Activated B cell treated with CpG ODN at 0.5 μM for 24 hours (primary cell): ENCODE measurements around the gene TGFB2. TPM values are rescaled to one million over a fixed set of nuclear protein-coding genes. Genes with fewer than 3 reads are reported as not detected.

Experiments used
- ATAC-seq: fragments of 200-7000 bp; cut with Tn5 transposase; one replicate; pipeline ENCODE4 v1.10.0; 2021; ENCODE audit warnings: low read depth, mild to moderate bottlenecking, moderate library complexity
- CTCF ChIA-PET: fragments of 350-600 bp; sonication (Branson Sonifier 250); formaldehyde crosslinking; loops from one replicate; lab custom pipeline; 2021; ENCODE audit warnings: antibody characterized with exemption; lab: Charles Lee
- POLR2A ChIA-PET: fragments of 350-600 bp; sonication (Branson Sonifier 250); formaldehyde crosslinking; loops from one replicate; lab custom pipeline; 2021; ENCODE audit warnings: antibody characterized with exemption; lab: Charles Lee
- DNase-seq: peaks from one replicate; pipeline ENCODE4 v3.0.0; 2022
- H3K27ac Mint-ChIP-seq: one replicate; pipeline ENCODE4 v1.8.0; 2020; ENCODE audit warnings: mixed read lengths
- H3K27me3 Mint-ChIP-seq: one replicate; pipeline ENCODE4 v1.8.0; 2021; ENCODE audit warnings: mixed read lengths
- H3K36me3 Mint-ChIP-seq: one replicate; pipeline ENCODE4 v1.8.0; 2021; ENCODE audit warnings: low read depth, mixed read lengths
- H3K4me1 Mint-ChIP-seq: one replicate; pipeline ENCODE4 v1.8.0; 2021; ENCODE audit warnings: mixed read lengths
- H3K4me3 Mint-ChIP-seq: one replicate; pipeline ENCODE4 v1.8.0; 2020; ENCODE audit warnings: mild to moderate bottlenecking, mixed read lengths
- H3K9me3 Mint-ChIP-seq: one replicate; pipeline ENCODE4 v1.8.0; 2020; ENCODE audit warnings: mixed read lengths
- CTCF ChIP-seq: fragments of 200-600 bp; IDR thresholded peaks from one replicate; pipeline ENCODE4 v1.8.0; 2022; ENCODE audit warnings: antibody characterized with exemption, mild to moderate bottlenecking
- intact Hi-C: fragments of 100-400 bp; cut with micrococcal nuclease; formaldehyde crosslinking; loops from one replicate; pipeline ENCODE4 v1.15.1; 2024
- total RNA-seq: library from RNA; stranded (reverse); gene quantifications from 2 replicates; pipeline ENCODE4 v1.2.3, GENCODE V29; 2022

Gene TGFB2
- total RNA-seq, 1 donor from 2014 or later: 1.6 TPM

GRCh38 chr1:218348628-218349071 is 3.5 kb downstream of the TGFB2 start:
- H3K4me3 Mint-ChIP-seq: no peak overlapping the region
- POLR2A ChIA-PET: interaction anchor here (1.0 to 1.9 kb wide), 2 partner anchors 825 to 826 kb away, joined by 3 to 5 read pairs; no protein-coding TSS in a partner anchor
- CTCF ChIA-PET: interaction anchor here (1.0 kb wide), 1 partner anchor 10 kb away, joined by 4 read pairs; no protein-coding TSS in a partner anchor
- no peaks in the 10 kb centered on the region for H3K27me3 Mint-ChIP-seq
- H3K27ac Mint-ChIP-seq: peak overlapping the region; percentile 28
- peaks cover 56% of the 10 kb centered on the region for H3K4me1 Mint-ChIP-seq
- H3K9me3 Mint-ChIP-seq: no peaks in the 10 kb centered on the region
- ATAC-seq: no peak
- DNase-seq: no peak
- peaks cover 2% of the 10 kb centered on the region for H3K36me3 Mint-ChIP-seq
- no peak for TF ChIP-seq CTCF
- intact Hi-C loops: loop anchor here (5.0 kb wide), 3 partner anchors 164 to 1464 kb away; partner anchors contain the start of genes GPATCH2 and SPATA17

DNA sequence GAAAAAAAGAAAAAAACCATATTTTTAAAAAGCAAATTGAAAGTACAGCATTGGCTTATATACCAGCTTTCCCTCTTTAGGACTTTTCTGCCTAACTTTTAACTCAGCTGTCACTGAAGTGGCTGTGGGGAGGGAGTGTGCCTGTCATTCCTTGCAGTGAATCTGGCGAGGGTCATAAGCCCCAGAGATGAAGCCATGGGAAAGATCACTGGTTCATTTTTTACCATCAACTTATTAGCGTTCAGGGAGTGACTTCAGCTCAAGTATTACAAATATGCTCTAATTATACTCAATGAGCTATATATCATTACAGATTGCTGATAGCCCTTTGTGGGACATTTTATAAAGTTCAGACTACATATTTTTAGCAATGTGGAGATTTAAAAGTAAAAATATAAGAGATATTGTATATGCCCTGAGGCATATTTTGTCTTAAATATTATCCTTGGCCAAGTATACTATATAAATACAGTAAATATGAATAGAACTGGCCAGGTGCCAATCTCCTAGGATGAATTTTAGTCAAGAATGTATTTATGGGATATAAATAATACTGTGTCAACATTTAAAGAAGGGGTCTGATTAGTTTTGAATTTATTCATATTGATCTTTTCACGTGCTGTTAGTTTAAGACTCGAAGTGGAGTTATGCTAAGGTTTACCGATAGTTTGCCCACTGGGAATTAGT is 4.4 kb downstream of the TGFB2 start:
- Mint-ChIP-seq H3K4me1 (peaks cover 58% of the 10 kb centered on the region), H3K27ac (peak overlapping the region; percentile 67), H3K36me3 (peaks cover 2% of the 10 kb centered on the region), H3K4me3 (peak overlapping the region; percentile 53), H3K9me3 (no peaks in the 10 kb centered on the region), H3K27me3 (no peaks in the 10 kb centered on the region)
- POLR2A ChIA-PET: interaction anchor here (1.0 to 1.9 kb wide), 2 partner anchors 824 to 825 kb away, joined by 3 to 5 read pairs; no protein-coding TSS in a partner anchor
- ATAC-seq: no peak
- intact Hi-C loops: loop anchor here (2.0 to 5.0 kb wide), 5 partner anchors 123 to 1463 kb away; partner anchors contain the start of genes GPATCH2 and SPATA17
- CTCF ChIA-PET: interaction anchor here (1.0 kb wide), 1 partner anchor 11 kb away, joined by 4 read pairs; no protein-coding TSS in a partner anchor
- TF ChIP-seq CTCF: no peak
- DNase-seq: no peak

- no peaks in the 10 kb centered on the region for H3K27me3 Mint-ChIP-seq
- H3K9me3 Mint-ChIP-seq: no peaks in the 10 kb centered on the region
- ChIA-PET CTCF (no interaction called here), POLR2A (no interaction called here)
- H3K36me3 Mint-ChIP-seq: peaks cover 2% of the 10 kb centered on the region
- peak overlapping the region; percentile 67 for H3K27ac Mint-ChIP-seq
- no peak for TF ChIP-seq CTCF
- ATAC-seq (no peak), DNase-seq (no peak)
- H3K4me1 Mint-ChIP-seq: peaks cover 58% of the 10 kb centered on the region
- peak overlapping the region; percentile 53 for H3K4me3 Mint-ChIP-seq
- intact Hi-C loops: loop anchor here (2.0 kb wide), 2 partner anchors 123 to 839 kb away; no protein-coding TSS in a partner anchor
Observed at GRCh38 chr1:218350035-218350525, 4.9 kb downstream of the TGFB2 start.

DNA sequence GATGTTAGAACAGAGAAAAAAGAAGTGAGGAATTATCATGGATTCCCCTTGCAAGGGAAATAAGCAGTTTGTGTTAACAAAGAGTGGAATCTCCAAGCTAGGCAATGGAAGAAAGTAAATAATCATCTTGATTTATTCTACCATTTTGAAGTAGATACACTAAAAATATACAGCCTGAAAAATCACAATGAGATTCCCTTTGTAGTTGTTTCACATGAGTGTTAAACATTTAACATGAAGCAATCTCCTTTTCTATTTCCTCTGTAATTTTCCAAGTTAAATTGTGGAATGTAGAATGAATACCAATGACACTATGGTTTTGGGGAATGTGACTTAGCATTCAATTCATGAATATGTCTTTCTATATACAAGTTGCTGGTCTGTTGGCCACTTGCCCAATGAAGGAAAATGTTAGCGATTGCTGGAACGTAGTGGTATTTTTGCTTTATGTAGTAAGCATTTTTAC is 5.7 kb downstream of the TGFB2 start:
- DNase-seq (no peak), ATAC-seq (no peak)
- intact Hi-C loops: loop anchor here (1.0 to 2.0 kb wide), 4 partner anchors 12 to 838 kb away; no protein-coding TSS in a partner anchor
- ChIA-PET CTCF (interaction anchor here (2.1 kb wide), 1 partner anchor 21 kb away, joined by 4 read pairs; no protein-coding TSS in a partner anchor), POLR2A (interaction anchor here (0.5 to 0.6 kb wide), 2 partner anchors 74 to 894 kb away, joined by 4 to 12 read pairs; no protein-coding TSS in a partner anchor)
- Mint-ChIP-seq H3K9me3 (no peaks in the 10 kb centered on the region), H3K4me1 (peaks cover 58% of the 10 kb centered on the region), H3K36me3 (peaks cover 2% of the 10 kb centered on the region), H3K4me3 (peak overlapping the region; percentile 84), H3K27me3 (no peaks in the 10 kb centered on the region), H3K27ac (peak overlapping the region; percentile 89)
- no peak for TF ChIP-seq CTCF
